GM18519 (cell line): ENCODE measurements around the gene LHFPL2.

Experiments used
- ATAC-seq: cut with Tn5 transposase; IDR thresholded peaks from one replicate; pipeline ENCODE4 v1.9.1; 2021; ENCODE audit warnings: mild to moderate bottlenecking, moderate library complexity; ENCODE audit not compliant: unreplicated experiment, low FRiP score

Gene LHFPL2

GRCh38 chr5:78644741-78645300 lies 3.8 kb downstream of the LHFPL2 start:
- no peak for ATAC-seq

GRCh38 chr5:78644129-78644528 lies 4.4 kb downstream of the LHFPL2 start:
- no peak for ATAC-seq

- no peak for ATAC-seq
These were observed 5.9 kb downstream of the LHFPL2 start for GRCh38 chr5:78642701-78643100.

- no peak for ATAC-seq
These were observed 7.7 kb downstream of the LHFPL2 start for GRCh38 chr5:78640662-78641474.

GRCh38 chr5:78639791-78640190 lies 8.8 kb downstream of the LHFPL2 start:
- no peak for ATAC-seq

GRCh38 chr5:78638973-78639669 lies 9.5 kb downstream of the LHFPL2 start:
- no peak for ATAC-seq

- ATAC-seq: no peak
These were observed 10.1 kb downstream of the LHFPL2 start for GRCh38 chr5:78638423-78638822.

GRCh38 chr5:78637468-78637867 lies 11.1 kb downstream of the LHFPL2 start:
- no peak for ATAC-seq

GRCh38 chr5:78636682-78637081 lies 11.9 kb downstream of the LHFPL2 start:
- ATAC-seq: no peak

GRCh38 chr5:78634634-78635033 lies 13.9 kb downstream of the LHFPL2 start:
- ATAC-seq: no peak

- ATAC-seq: no peak
These were observed 14.3 kb downstream of the LHFPL2 start for GRCh38 chr5:78634229-78634628.

- ATAC-seq: no peak
These were observed 14.9 kb downstream of the LHFPL2 start for GRCh38 chr5:78633700-78634099.

GRCh38 chr5:78632467-78632866 lies 16.1 kb downstream of the LHFPL2 start:
- no peak for ATAC-seq

- ATAC-seq: no peak
These were observed 16.6 kb downstream of the LHFPL2 start for GRCh38 chr5:78631931-78632330.

GRCh38 chr5:78630047-78630446 lies 18.5 kb downstream of the LHFPL2 start:
- no peak for ATAC-seq

- no peak for ATAC-seq
These were observed 18.9 kb downstream of the LHFPL2 start for GRCh38 chr5:78629624-78630023.

- no peak for ATAC-seq
These were observed 20.1 kb downstream of the LHFPL2 start for GRCh38 chr5:78628270-78628992.

- ATAC-seq: no peak
These were observed 20.8 kb downstream of the LHFPL2 start for GRCh38 chr5:78627766-78628165.

GRCh38 chr5:78627175-78627574 lies 21.4 kb downstream of the LHFPL2 start:
- ATAC-seq: no peak

- ATAC-seq: no peak
These were observed 22.5 kb downstream of the LHFPL2 start for GRCh38 chr5:78626009-78626571.

GRCh38 chr5:78624992-78625391 lies 23.6 kb downstream of the LHFPL2 start:
- no peak for ATAC-seq
